ENCODE data around the gene CCDC68.

GRCh38 chr18:54949588-54949987, 9.7 kb downstream of the CCDC68 start:
- TF ChIP-seq RBBP5 (IDR thresholded peaks at IDR 0.05; ENCODE audit: borderline replicate concordance, low read depth, low read length), result no peak
- TF ChIP-seq POLR2A (IDR thresholded peaks at IDR 0.05; ENCODE audit: control extremely low read depth in 1 of 2, low read depth in 2 of 2, low read length in 2 of 2), result no peak
- TF ChIP-seq, protein P1, sequence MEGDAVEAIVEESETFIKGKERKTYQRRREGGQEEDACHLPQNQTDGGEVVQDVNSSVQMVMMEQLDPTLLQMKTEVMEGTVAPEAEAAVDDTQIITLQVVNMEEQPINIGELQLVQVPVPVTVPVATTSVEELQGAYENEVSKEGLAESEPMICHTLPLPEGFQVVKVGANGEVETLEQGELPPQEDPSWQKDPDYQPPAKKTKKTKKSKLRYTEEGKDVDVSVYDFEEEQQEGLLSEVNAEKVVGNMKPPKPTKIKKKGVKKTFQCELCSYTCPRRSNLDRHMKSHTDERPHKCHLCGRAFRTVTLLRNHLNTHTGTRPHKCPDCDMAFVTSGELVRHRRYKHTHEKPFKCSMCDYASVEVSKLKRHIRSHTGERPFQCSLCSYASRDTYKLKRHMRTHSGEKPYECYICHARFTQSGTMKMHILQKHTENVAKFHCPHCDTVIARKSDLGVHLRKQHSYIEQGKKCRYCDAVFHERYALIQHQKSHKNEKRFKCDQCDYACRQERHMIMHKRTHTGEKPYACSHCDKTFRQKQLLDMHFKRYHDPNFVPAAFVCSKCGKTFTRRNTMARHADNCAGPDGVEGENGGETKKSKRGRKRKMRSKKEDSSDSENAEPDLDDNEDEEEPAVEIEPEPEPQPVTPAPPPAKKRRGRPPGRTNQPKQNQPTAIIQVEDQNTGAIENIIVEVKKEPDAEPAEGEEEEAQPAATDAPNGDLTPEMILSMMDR (IDR thresholded peaks at IDR 0.05; ENCODE audit: control extremely low read depth in 1 of 3, insufficient read depth in 1 of 3, low read depth in 1 of 3, low read length in 3 of 3), result no peak
- no peak for TF ChIP-seq SRF (IDR thresholded peaks at IDR 0.05; ENCODE audit: low read depth, low read length)
- no peak for TF ChIP-seq CHD2 (IDR thresholded peaks at IDR 0.05; ENCODE audit: low read length)
- no peak for TF ChIP-seq HDAC6 (IDR thresholded peaks at IDR 0.05; ENCODE audit: low read depth, low read length)
- no peak for TF ChIP-seq RFX5 (IDR thresholded peaks at IDR 0.05; ENCODE audit: borderline replicate concordance, low read depth, low read length)
- no peak for TF ChIP-seq EZH2 (IDR thresholded peaks at IDR 0.05; ENCODE audit: low read depth, low read length, severe bottlenecking)
- no peak for TF ChIP-seq EGR1 (IDR thresholded peaks at IDR 0.05; ENCODE audit: borderline replicate concordance, low read depth, low read length)

Measured in H1 (cell line).